MM.1S (cell line): Measurements from ENCODE around the gene CYP2D6.

Experiments used
- DNase-seq: peaks from one replicate; pipeline ENCODE4 v3.0.0-alpha.2; 2015
- H2AFZ ChIP-seq: fragments of 300-600 bp; sonication (generic); 2 replicates; pipeline ENCODE4 v1.6.0; 2016; ENCODE audit warnings: antibody characterized with exemption, low read length
- H3F3A ChIP-seq: fragments of 300-600 bp; sonication (generic); 2 replicates; pipeline ENCODE4 v1.6.1; 2016; ENCODE audit warnings: mild to moderate bottlenecking, antibody characterized with exemption, low read length, moderate library complexity, mixed read lengths; ENCODE audit not compliant: insufficient read depth
- H3K27ac ChIP-seq: fragments of 300-600 bp; sonication (generic); 2 replicates; pipeline ENCODE4 v1.5.1; 2016; ENCODE audit warnings: mild to moderate bottlenecking, low read length
- H3K27me3 ChIP-seq: fragments of 300-600 bp; sonication (generic); replicated peaks from 2 replicates; pipeline ENCODE4 v1.6.0; 2016; ENCODE audit warnings: low read length; ENCODE audit not compliant: insufficient read depth
- H3K36me3 ChIP-seq: fragments of 300-600 bp; sonication (generic); replicated peaks from 2 replicates; pipeline ENCODE4 v1.6.1; 2016; ENCODE audit warnings: mild to moderate bottlenecking, low read length, mixed read lengths; ENCODE audit not compliant: insufficient read depth
- H3K4me1 ChIP-seq: fragments of 300-600 bp; sonication (generic); 2 replicates; pipeline ENCODE4 v1.6.1; 2016; ENCODE audit warnings: low read length, mixed read lengths
- H3K4me2 ChIP-seq: fragments of 300-600 bp; sonication (generic); 2 replicates; pipeline ENCODE4 v1.6.0; 2016; ENCODE audit warnings: low read depth, low read length
- H3K4me3 ChIP-seq: fragments of 300-600 bp; sonication (generic); 2 replicates; pipeline ENCODE4 v1.5.1; 2016; ENCODE audit warnings: low read length, mixed read lengths
- H3K79me2 ChIP-seq: fragments of 300-600 bp; sonication (generic); 2 replicates; pipeline ENCODE4 v1.6.1; 2016; ENCODE audit warnings: mixed run types, low read length, mixed read lengths
- H3K9ac ChIP-seq: fragments of 300-600 bp; sonication (generic); 2 replicates; pipeline ENCODE4 v1.6.1; 2016; ENCODE audit warnings: low read length, mixed read lengths
- H3K9me2 ChIP-seq: fragments of 300-600 bp; sonication (generic); replicated peaks from 2 replicates; pipeline ENCODE4 v1.6.1; 2016; ENCODE audit warnings: mild to moderate bottlenecking, low read length, mixed read lengths; ENCODE audit not compliant: insufficient read depth
- H3K9me3 ChIP-seq: fragments of 300-600 bp; sonication (generic); replicated peaks from 2 replicates; pipeline ENCODE4 v1.6.1; 2016; ENCODE audit warnings: mild to moderate bottlenecking, low read length, mixed read lengths; ENCODE audit not compliant: insufficient read depth
- H4K20me1 ChIP-seq: fragments of 300-600 bp; sonication (generic); 2 replicates; pipeline ENCODE4 v1.6.1; 2016; ENCODE audit warnings: mild to moderate bottlenecking, low read length, moderate library complexity, mixed read lengths; ENCODE audit not compliant: insufficient read depth
- EZH2 ChIP-seq: fragments of 300-600 bp; sonication (generic); optimal IDR thresholded peaks from 2 replicates; pipeline ENCODE3; 2017; ENCODE audit warnings: low read depth, mild to moderate bottlenecking, antibody characterized with exemption, low read length, mixed read lengths
- EZH2phosphoT487 ChIP-seq: fragments of 300-600 bp; sonication (generic); IDR thresholded peaks from 2 replicates; pipeline ENCODE4 v1.6.1; 2018; ENCODE audit warnings: antibody characterized with exemption, low read length
- TF ChIP-seq, protein P1 (sequence below): fragments of 300-600 bp; sonication (generic); IDR thresholded peaks from 2 replicates; pipeline ENCODE4 v1.5.1; 2016; ENCODE audit warnings: antibody characterized with exemption, low read length, mixed read lengths

Gene CYP2D6

GRCh38 chr22:42101199-42101598 is 29.4 kb downstream of the CYP2D6 start:
- H3K79me2 ChIP-seq: no peaks in the 10 kb centered on the region
- no peak overlapping the region for H3K4me2 ChIP-seq
- H3K9me3 ChIP-seq: no peaks in the 10 kb centered on the region
- TF ChIP-seq EZH2phosphoT487 (no peak), EZH2 (no peak)
- TF ChIP-seq, protein P1, sequence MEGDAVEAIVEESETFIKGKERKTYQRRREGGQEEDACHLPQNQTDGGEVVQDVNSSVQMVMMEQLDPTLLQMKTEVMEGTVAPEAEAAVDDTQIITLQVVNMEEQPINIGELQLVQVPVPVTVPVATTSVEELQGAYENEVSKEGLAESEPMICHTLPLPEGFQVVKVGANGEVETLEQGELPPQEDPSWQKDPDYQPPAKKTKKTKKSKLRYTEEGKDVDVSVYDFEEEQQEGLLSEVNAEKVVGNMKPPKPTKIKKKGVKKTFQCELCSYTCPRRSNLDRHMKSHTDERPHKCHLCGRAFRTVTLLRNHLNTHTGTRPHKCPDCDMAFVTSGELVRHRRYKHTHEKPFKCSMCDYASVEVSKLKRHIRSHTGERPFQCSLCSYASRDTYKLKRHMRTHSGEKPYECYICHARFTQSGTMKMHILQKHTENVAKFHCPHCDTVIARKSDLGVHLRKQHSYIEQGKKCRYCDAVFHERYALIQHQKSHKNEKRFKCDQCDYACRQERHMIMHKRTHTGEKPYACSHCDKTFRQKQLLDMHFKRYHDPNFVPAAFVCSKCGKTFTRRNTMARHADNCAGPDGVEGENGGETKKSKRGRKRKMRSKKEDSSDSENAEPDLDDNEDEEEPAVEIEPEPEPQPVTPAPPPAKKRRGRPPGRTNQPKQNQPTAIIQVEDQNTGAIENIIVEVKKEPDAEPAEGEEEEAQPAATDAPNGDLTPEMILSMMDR: no peak
- no peaks in the 10 kb centered on the region for H4K20me1 ChIP-seq
- H3K9me2 ChIP-seq: no peaks in the 10 kb centered on the region
- no peaks in the 10 kb centered on the region for H3K4me1 ChIP-seq
- no peak for DNase-seq
- no peaks in the 10 kb centered on the region for H3F3A ChIP-seq
- no peak overlapping the region for H2AFZ ChIP-seq
- no peaks in the 10 kb centered on the region for H3K27me3 ChIP-seq
- no peak overlapping the region for H3K27ac ChIP-seq
- no peak overlapping the region for H3K9ac ChIP-seq
- no peaks in the 10 kb centered on the region for H3K36me3 ChIP-seq
- no peak overlapping the region for H3K4me3 ChIP-seq

- Histone ChIP-seq H3K27ac (peak overlapping the region; percentile 26; the same call in 1 of the 2 replicates), H3F3A (peaks cover 15% of the 10 kb centered on the region), H3K4me1 (peaks cover 10% of the 10 kb centered on the region), H3K9ac (peak overlapping the region; percentile 53), H3K4me2 (peak overlapping the region; percentile 85), H3K27me3 (no peaks in the 10 kb centered on the region), H2AFZ (peak overlapping the region; percentile 85), H4K20me1 (no peaks in the 10 kb centered on the region), H3K4me3 (peak overlapping the region; percentile 58), H3K36me3 (peaks cover 12% of the 10 kb centered on the region), H3K79me2 (peaks cover 34% of the 10 kb centered on the region), H3K9me2 (no peaks in the 10 kb centered on the region), H3K9me3 (no peaks in the 10 kb centered on the region)
- TF ChIP-seq EZH2phosphoT487: no peak
- no peak for TF ChIP-seq EZH2
- TF ChIP-seq, protein P1: no peak
- peak; percentile 24 for DNase-seq
Observed at GRCh38 chr22:42091455-42091782, 39.2 kb downstream of the CYP2D6 start.

GRCh38 chr22:42090596-42091454 is 39.8 kb downstream of the CYP2D6 start, which contains the start of gene NDUFA6:
NDUFA6 (minus strand) TSS chr22:42090772; CDS start chr22:42090744, 28 bp downstream.
- Histone ChIP-seq H3K36me3 (peaks cover 17% of the 10 kb centered on the region), H3K4me3 (peak within 1 kb of the TSS; percentile 100), H3F3A (peaks cover 16% of the 10 kb centered on the region), H3K9ac (peak within 1 kb of the TSS; percentile 97), H3K79me2 (peaks cover 40% of the 10 kb centered on the region), H3K27me3 (no peaks in the 10 kb centered on the region), H4K20me1 (no peaks in the 10 kb centered on the region), H3K4me2 (peak within 1 kb of the TSS; percentile 87), H3K4me1 (peaks cover 10% of the 10 kb centered on the region), H2AFZ (peak within 1 kb of the TSS; percentile 85), H3K27ac (peak within 1 kb of the TSS; percentile 90), H3K9me2 (no peaks in the 10 kb centered on the region), H3K9me3 (no peaks in the 10 kb centered on the region)
- TF ChIP-seq, protein P1: peak; percentile 95
- no peak for TF ChIP-seq EZH2phosphoT487
- peak; percentile 99 for DNase-seq
